Neural cell (in vitro differentiated cells): Measurements from ENCODE around the gene ERBB4. TPM values are rescaled to one million over a fixed set of nuclear protein-coding genes. Genes with fewer than 3 reads are reported as not detected.
"Not testable (repeated sequence)": the region's sequence is repeated elsewhere in the genome, so short reads cannot be mapped to it uniquely, and the experiment has no call there.

ENCODE experiments used
- H2AFZ ChIP-seq: fragments of 200-600, 300-800 bp; sonication (generic), shearing (Covaris generic); 2 replicates; pipeline ENCODE4 v1.6.0; 2014; ENCODE audit warnings: low read depth, mild to moderate bottlenecking, antibody characterized with exemption, low read length, moderate library complexity
- H3F3A ChIP-seq: fragments of 200-600 bp; shearing (Covaris generic); 2 replicates; pipeline ENCODE4 v1.6.1; 2016; ENCODE audit warnings: mild to moderate bottlenecking, moderate library complexity, mixed read lengths, antibody characterized with exemption, low read length; ENCODE audit not compliant: insufficient read depth, poor library complexity, severe bottlenecking
- H3K27ac ChIP-seq: fragments of 200-600, 300-800 bp; sonication (generic), shearing (Covaris generic); 2 replicates; pipeline ENCODE4 v1.5.1; 2014; ENCODE audit warnings: mild to moderate bottlenecking, low read length, moderate library complexity
- H3K27me3 ChIP-seq: fragments of 300-800, 200-600 bp; sonication (generic), shearing (Covaris generic); 2 replicates; pipeline ENCODE4 v1.6.0; 2014; ENCODE audit warnings: mild to moderate bottlenecking, low read depth, low read length, moderate library complexity; ENCODE audit not compliant: insufficient read depth
- H3K36me3 ChIP-seq: fragments of 300-800, 200-600 bp; sonication (generic), shearing (Covaris generic); 2 replicates; pipeline ENCODE4 v1.5.1; 2014; ENCODE audit warnings: mild to moderate bottlenecking, antibody characterized with exemption, low read length, moderate library complexity; ENCODE audit not compliant: insufficient read depth
- H3K4me2 ChIP-seq: fragments of 300-800, 200-600 bp; sonication (generic), shearing (Covaris generic); 2 replicates; pipeline ENCODE4 v1.6.0; 2014; ENCODE audit warnings: mild to moderate bottlenecking, low read length
- H3K4me3 ChIP-seq: fragments of 300-800, 200-600 bp; sonication (generic), shearing (Covaris generic); 2 replicates; pipeline ENCODE4 v1.5.1; 2014; ENCODE audit warnings: mild to moderate bottlenecking, low read length, moderate library complexity
- H3K79me2 ChIP-seq: fragments of 200-600 bp; shearing (Covaris generic); replicated peaks from 2 replicates; pipeline ENCODE4 v1.6.0; 2014; ENCODE audit warnings: mild to moderate bottlenecking, low read length, moderate library complexity; ENCODE audit not compliant: insufficient read depth
- H3K9ac ChIP-seq: fragments of 300-800, 200-600 bp; sonication (generic), shearing (Covaris generic); 2 replicates; pipeline ENCODE4 v1.6.1; 2016; ENCODE audit warnings: mild to moderate bottlenecking, low read length, mixed read lengths
- H3K9me2 ChIP-seq: fragments of 200-600 bp; shearing (Covaris generic); 2 replicates; pipeline ENCODE4 v1.6.1; 2016; ENCODE audit warnings: mild to moderate bottlenecking, low read length, mixed read lengths; ENCODE audit not compliant: insufficient read depth
- H3K9me3 ChIP-seq: fragments of 200-600, 300-800 bp; sonication (generic), shearing (Covaris generic); 2 replicates; pipeline ENCODE4 v1.6.1; 2016; ENCODE audit warnings: mild to moderate bottlenecking, mixed run types, low read length, moderate library complexity, mixed read lengths
- H4K20me1 ChIP-seq: fragments of 200-600 bp; shearing (Covaris generic); 2 replicates; pipeline ENCODE4 v1.6.1; 2016; ENCODE audit warnings: mild to moderate bottlenecking, mixed run types; ENCODE audit not compliant: insufficient read depth
- EP300 ChIP-seq: fragments of 450-650 bp; conservative IDR thresholded peaks from 2 replicates; pipeline ENCODE4 v1.6.1; 2014; ENCODE audit warnings: antibody characterized with exemption, mild to moderate bottlenecking, moderate library complexity; ENCODE audit not compliant: poor library complexity, severe bottlenecking
- EZH2 ChIP-seq: fragments of 200-600, 300-800 bp; shearing (Covaris generic), sonication (generic); IDR thresholded peaks from 2 replicates; pipeline ENCODE4 v1.6.1; 2014; ENCODE audit warnings: antibody characterized with exemption, low read length, borderline replicate concordance, mild to moderate bottlenecking; ENCODE audit not compliant: insufficient read depth, poor library complexity, severe bottlenecking
- MXI1 ChIP-seq: fragments of 450-650 bp; conservative IDR thresholded peaks from 2 replicates; pipeline ENCODE4 v1.6.1; 2014; ENCODE audit warnings: antibody characterized with exemption, mild to moderate bottlenecking; ENCODE audit not compliant: poor library complexity, severe bottlenecking
- POLR2AphosphoS5 ChIP-seq: IDR thresholded peaks from 2 replicates; pipeline ENCODE4 v1.6.1; 2012
- RAD21 ChIP-seq: fragments of 450-650 bp; conservative IDR thresholded peaks from 2 replicates; pipeline ENCODE4 v1.6.1; 2014; ENCODE audit warnings: antibody characterized with exemption, mild to moderate bottlenecking, moderate library complexity
- SMC3 ChIP-seq: fragments of 450-650 bp; conservative IDR thresholded peaks from 2 replicates; pipeline ENCODE4 v1.6.1; 2014; ENCODE audit warnings: antibody characterized with exemption, mild to moderate bottlenecking, moderate library complexity; ENCODE audit not compliant: poor library complexity
- TAF1 ChIP-seq: IDR thresholded peaks from 2 replicates; pipeline ENCODE4 v1.6.1; 2012; ENCODE audit warnings: low read depth
- polyA plus RNA-seq: library from polyadenylated mRNA; depleted of rRNA; stranded (reverse); fragments of >200 nt; gene quantifications from 2 replicates; pipeline ENCODE4 v1.2.3, GENCODE V29; 2014
- TF ChIP-seq, protein P1 (sequence below): fragments of 450-650 bp; IDR thresholded peaks from 2 replicates; pipeline ENCODE4 v1.5.1; 2014; ENCODE audit warnings: antibody characterized with exemption, mild to moderate bottlenecking, moderate library complexity; ENCODE audit not compliant: poor library complexity, severe bottlenecking
- TF ChIP-seq, protein P2 (sequence below): IDR thresholded peaks from 2 replicates; pipeline ENCODE4 v1.6.1; 2012; ENCODE audit warnings: borderline replicate concordance

Gene ERBB4
- polyA plus RNA-seq, 1 donor from 2014 or later, result 0.69 TPM

DNA sequence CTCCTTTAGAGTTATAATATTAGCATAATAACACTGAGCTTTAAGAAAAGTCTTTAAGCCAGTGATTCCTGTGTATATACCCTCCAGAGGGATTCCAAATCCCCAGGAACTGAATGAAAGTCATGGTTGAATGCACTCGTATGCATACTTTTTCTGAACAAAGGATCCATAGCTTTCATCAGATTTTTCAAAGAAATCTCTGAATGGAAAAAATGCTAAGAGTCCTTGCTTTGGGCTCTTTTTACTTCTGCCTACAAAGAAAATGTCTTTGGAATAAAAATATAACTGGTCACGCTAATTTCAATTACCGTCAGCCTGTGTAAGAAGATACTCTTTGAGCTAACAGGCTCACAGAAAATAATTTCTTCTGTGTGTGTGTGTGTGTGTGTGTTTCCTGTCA lies 939.5 kb downstream of the ERBB4 start:
- H3K27ac ChIP-seq, result no peak overlapping the region
- H3K4me3 ChIP-seq, result no peak overlapping the region
- no peaks in the 10 kb centered on the region for H3F3A ChIP-seq
- no peaks in the 10 kb centered on the region for H4K20me1 ChIP-seq
- no peak for TF ChIP-seq SMC3
- H3K9me3 ChIP-seq, result no peaks in the 10 kb centered on the region
- H3K36me3 ChIP-seq, result no peaks in the 10 kb centered on the region
- no peak overlapping the region for H2AFZ ChIP-seq
- no peak overlapping the region for H3K4me2 ChIP-seq
- no peak overlapping the region for H3K9ac ChIP-seq
- H3K27me3 ChIP-seq, result no peaks in the 10 kb centered on the region
- no peaks in the 10 kb centered on the region for H3K9me2 ChIP-seq
- H3K79me2 ChIP-seq, result no peaks in the 10 kb centered on the region

DNA sequence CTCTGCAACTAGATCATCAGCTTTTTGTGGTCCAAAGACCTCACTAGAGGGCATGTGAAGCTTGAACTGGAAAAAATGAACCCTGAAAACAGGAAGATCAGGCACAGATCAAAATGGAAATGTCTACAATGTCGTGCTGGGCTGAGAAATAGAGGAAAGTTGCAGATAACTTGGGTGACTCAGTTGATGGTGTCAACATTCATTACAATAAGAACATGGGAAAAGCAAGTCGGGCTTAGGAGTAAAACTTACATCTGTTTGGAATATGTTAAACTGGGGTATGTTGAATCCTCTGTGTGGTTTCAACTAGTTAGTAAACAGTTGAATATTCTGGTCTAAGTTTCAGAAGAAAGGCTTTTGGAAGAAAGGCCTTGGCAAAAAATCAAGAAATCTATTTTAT lies 940.4 kb downstream of the ERBB4 start:
- TF ChIP-seq RAD21 (no peak), EZH2 (no peak), POLR2AphosphoS5 (no peak), MXI1 (no peak), EP300 (no peak), TAF1 (no peak)
- TF ChIP-seq, protein P1, sequence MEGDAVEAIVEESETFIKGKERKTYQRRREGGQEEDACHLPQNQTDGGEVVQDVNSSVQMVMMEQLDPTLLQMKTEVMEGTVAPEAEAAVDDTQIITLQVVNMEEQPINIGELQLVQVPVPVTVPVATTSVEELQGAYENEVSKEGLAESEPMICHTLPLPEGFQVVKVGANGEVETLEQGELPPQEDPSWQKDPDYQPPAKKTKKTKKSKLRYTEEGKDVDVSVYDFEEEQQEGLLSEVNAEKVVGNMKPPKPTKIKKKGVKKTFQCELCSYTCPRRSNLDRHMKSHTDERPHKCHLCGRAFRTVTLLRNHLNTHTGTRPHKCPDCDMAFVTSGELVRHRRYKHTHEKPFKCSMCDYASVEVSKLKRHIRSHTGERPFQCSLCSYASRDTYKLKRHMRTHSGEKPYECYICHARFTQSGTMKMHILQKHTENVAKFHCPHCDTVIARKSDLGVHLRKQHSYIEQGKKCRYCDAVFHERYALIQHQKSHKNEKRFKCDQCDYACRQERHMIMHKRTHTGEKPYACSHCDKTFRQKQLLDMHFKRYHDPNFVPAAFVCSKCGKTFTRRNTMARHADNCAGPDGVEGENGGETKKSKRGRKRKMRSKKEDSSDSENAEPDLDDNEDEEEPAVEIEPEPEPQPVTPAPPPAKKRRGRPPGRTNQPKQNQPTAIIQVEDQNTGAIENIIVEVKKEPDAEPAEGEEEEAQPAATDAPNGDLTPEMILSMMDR, result no peak
- TF ChIP-seq, protein P2, sequence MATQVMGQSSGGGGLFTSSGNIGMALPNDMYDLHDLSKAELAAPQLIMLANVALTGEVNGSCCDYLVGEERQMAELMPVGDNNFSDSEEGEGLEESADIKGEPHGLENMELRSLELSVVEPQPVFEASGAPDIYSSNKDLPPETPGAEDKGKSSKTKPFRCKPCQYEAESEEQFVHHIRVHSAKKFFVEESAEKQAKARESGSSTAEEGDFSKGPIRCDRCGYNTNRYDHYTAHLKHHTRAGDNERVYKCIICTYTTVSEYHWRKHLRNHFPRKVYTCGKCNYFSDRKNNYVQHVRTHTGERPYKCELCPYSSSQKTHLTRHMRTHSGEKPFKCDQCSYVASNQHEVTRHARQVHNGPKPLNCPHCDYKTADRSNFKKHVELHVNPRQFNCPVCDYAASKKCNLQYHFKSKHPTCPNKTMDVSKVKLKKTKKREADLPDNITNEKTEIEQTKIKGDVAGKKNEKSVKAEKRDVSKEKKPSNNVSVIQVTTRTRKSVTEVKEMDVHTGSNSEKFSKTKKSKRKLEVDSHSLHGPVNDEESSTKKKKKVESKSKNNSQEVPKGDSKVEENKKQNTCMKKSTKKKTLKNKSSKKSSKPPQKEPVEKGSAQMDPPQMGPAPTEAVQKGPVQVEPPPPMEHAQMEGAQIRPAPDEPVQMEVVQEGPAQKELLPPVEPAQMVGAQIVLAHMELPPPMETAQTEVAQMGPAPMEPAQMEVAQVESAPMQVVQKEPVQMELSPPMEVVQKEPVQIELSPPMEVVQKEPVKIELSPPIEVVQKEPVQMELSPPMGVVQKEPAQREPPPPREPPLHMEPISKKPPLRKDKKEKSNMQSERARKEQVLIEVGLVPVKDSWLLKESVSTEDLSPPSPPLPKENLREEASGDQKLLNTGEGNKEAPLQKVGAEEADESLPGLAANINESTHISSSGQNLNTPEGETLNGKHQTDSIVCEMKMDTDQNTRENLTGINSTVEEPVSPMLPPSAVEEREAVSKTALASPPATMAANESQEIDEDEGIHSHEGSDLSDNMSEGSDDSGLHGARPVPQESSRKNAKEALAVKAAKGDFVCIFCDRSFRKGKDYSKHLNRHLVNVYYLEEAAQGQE, result no peak
- Histone ChIP-seq H3K9ac (no peak overlapping the region), H3K9me2 (no peaks in the 10 kb centered on the region), H2AFZ (no peak overlapping the region), H3K27ac (no peak overlapping the region), H3K36me3 (no peaks in the 10 kb centered on the region), H4K20me1 (no peaks in the 10 kb centered on the region), H3F3A (no peaks in the 10 kb centered on the region), H3K4me2 (no peak overlapping the region), H3K27me3 (no peaks in the 10 kb centered on the region), H3K9me3 (no peaks in the 10 kb centered on the region), H3K4me3 (no peak overlapping the region), H3K79me2 (no peaks in the 10 kb centered on the region)

DNA sequence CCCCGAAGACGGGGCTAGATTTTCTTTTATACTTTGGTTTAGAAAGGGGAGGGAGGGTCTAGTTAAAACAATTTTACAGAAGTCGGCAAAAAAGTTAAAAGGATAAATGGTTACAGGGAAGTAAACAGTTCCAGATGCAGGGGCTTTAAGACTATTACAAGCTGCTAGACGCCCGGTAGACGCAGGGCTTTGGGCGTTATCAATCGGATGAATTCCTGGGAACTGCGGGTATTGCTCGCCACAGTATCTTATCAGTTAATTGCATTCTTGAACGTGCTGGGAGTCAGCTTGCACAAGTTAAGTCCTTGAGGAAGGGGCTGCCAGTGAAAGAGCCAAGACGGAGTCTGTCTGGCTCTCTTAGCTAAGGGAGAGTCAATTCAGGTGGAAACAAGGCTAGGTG lies 946.6 kb downstream of the ERBB4 start:
- H3K36me3 ChIP-seq, H3K9me2 ChIP-seq, H3K9ac ChIP-seq, H3K79me2 ChIP-seq, H2AFZ ChIP-seq, H3K27me3 ChIP-seq, H3K4me2 ChIP-seq, H3K4me3 ChIP-seq, H3K9me3 ChIP-seq, H4K20me1 ChIP-seq, H3K27ac ChIP-seq, H3F3A ChIP-seq: not testable (repeated sequence)
